ENCODE measurements around the gene ATP8A1.

GRCh38 chr4:42702895-42703294 lies 46.0 kb upstream of the ATP8A1 start:
- TF ChIP-seq CTCF (IDR thresholded peaks at IDR 0.05), result no peak
- TF ChIP-seq POLR2A (IDR thresholded peaks at IDR 0.05), result no peak

All from body of pancreas (tissue), 4 donors.